GM12873 (cell line): ENCODE data around the gene BLTP2.
A peak's percentile ranks its signal among the peaks of the same experiment; 100 is the strongest.

Experiments used
- TF ChIP-seq, protein P1 (sequence below): IDR thresholded peaks from 2 replicates; pipeline ENCODE4 v1.5.1; 2012; ENCODE audit warnings: low read depth, mild to moderate bottlenecking, moderate library complexity, low read length, control low read depth; ENCODE audit not compliant: insufficient read depth; ENCODE audit errors: missing control alignments

The BLTP2 gene

DNA sequence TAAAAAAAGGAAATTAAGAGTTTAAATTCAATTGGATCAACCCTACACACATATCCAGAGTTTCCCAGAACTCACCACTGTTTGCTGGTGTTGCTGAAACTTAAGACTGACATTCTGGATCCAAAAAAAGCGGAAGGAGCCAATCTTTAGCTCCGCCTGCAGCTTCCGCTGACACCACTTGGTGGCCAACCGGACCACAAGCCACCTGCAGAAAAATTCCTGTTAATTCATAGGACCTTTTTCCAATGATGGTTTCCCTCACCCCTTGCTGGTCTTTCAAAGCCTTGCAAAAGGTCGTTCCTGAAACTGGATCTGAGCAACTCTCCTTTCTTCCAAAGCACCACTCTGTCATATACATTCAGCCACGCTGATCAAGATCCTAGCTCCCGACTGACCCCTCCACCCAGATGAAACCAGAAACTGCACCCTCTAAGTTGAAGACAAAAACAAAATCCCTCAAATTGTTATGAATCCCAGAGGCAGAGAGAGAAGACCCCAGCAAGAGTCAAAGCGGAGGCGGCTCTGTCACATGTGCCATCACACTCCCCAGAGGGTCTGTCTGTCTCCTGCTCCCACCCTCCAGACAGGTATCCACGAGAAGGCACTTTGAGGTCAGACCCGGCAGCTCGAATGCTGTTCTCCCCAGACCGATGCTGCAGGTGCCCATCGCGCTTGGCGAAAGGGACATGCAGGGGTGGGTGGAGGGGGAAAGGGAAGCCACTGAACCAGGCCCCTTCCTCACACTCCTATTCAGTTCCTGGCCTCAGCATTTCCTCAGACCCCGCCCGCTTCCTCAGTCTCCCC lies 773 bp downstream of the BLTP2 start:
- TF ChIP-seq, protein P1, sequence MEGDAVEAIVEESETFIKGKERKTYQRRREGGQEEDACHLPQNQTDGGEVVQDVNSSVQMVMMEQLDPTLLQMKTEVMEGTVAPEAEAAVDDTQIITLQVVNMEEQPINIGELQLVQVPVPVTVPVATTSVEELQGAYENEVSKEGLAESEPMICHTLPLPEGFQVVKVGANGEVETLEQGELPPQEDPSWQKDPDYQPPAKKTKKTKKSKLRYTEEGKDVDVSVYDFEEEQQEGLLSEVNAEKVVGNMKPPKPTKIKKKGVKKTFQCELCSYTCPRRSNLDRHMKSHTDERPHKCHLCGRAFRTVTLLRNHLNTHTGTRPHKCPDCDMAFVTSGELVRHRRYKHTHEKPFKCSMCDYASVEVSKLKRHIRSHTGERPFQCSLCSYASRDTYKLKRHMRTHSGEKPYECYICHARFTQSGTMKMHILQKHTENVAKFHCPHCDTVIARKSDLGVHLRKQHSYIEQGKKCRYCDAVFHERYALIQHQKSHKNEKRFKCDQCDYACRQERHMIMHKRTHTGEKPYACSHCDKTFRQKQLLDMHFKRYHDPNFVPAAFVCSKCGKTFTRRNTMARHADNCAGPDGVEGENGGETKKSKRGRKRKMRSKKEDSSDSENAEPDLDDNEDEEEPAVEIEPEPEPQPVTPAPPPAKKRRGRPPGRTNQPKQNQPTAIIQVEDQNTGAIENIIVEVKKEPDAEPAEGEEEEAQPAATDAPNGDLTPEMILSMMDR = peak; percentile 74

DNA sequence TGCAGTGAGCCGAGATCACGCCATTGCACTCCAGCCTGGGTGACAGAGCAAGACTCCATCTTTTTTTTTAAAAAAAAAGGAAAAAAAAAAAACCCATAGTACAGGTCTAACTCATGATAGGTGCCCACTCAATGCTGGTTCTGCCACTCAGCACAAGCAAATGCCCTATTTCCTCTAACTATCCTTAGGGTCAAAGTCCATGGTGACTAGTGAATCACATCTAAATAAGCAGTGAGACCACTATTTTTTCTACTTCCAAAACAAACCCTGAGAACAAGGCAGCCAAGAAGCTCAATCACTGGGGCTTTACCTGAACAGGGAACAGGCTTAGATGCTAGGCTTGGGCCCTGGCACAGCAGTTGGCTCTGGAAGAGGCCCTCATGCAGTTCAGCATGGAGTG lies 3.4 kb downstream of the BLTP2 start:
- TF ChIP-seq, protein P1 = no peak

DNA sequence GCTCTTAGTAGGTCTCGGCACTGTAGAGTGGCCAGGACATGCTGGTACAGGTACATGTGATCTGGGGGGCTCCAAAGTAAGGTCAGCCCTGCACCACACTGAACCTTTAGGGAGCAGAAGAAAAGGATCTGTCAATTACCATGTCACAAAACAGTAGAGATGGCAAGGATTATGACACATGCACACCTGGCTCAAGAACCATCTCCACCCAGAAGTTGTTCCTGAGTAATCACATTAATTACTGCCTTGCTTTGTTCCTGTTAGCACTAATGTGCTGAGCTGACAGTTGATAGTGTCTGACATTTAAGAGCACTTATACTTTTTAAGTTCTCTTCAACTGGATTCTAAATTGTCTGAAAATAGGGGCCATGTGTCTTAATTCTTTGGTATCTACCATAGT lies 9.5 kb downstream of the BLTP2 start:
- TF ChIP-seq, protein P1 = no peak

DNA sequence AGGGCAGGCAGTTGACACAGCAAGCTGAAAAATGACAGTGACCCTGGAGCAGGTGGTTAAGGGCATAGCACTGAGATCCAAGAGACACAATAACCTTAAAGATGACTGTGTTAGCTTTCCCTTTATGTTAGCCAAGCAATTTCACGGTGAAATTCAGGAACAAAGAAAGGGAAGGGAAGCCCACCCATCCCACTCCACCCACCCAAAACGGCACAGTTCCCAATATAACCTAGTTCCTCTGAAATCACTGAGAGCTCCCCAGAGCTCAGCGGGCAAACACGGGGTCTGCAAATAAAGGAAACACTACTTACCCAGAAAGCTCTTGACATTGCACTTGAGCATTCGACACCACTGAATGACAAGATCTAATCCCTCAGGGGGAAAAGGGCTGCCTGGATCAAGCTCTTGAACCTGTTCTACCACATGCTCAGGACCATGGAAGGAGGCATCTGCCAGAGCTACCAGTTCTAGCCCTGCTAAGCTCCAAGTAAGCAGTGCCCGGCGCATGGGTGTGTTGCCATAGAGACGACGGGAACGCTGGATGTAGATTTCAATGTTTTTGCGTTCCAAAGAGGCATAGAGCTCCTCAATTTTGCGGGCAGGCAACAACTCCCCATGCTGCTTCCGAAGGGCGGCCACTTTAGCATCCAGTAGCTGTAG lies 10.6 kb downstream of the BLTP2 start:
- TF ChIP-seq, protein P1 = no peak

DNA sequence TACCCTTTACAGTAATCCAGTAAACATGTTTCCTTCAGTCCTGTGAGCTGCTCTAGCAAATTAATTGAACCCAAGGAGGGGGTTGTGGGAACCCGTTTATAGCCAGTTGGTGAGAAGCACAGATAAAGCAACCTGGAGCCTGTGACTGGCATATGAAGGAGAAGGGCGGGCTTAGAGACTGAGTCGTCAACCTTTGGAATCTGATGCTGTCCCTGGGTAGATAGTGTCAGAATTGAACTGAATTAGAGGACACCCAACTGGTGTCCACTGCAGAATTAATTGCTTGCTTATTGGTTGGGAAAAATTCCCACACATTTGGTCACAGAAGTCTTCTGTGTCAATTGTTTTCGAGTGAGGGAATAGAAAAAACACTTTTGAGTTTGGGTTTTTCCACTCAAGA lies 18.1 kb downstream of the BLTP2 start:
- TF ChIP-seq, protein P1 = no peak

DNA sequence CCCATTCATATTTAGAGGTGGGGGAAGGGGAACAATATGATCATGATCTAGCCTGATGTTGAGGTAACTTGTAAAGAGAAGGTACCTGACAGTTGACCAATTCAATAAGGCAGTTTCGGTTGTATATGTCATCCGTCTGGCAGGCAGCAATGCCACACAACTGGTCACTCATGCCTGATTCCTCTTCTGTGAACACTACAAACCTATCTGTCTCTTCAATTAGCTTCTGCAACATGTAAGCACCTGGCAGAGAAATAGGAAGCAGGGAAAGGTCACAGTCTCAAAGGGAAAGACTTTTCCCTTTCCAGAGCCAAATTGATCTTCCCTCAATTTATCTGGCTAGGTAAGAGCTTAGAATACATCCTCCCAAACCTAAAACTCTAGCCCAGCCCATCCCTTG lies 20.8 kb downstream of the BLTP2 start:
- TF ChIP-seq, protein P1 = no peak

DNA sequence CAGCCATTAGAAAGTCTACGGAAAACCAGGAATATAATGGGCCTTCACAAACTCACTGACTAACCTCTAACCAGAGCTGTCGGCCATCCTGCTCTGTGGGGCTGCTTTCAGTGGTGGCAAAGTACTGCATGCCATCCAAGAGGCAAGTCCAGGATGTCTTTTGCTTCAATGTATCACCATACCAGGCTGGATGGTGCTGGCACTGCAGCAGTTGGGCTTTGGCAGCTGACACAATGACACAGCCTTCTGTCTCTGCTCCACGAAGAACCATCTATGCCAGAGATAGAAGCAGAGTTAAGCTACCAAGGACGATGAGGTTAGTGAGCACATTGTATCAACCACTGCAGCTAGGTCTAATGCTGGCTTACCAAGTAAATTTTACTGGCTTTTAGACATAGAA lies 21.3 kb downstream of the BLTP2 start:
- TF ChIP-seq, protein P1 = no peak
